K562 (cell line): ENCODE measurements around the gene PRSS8. TPM values are rescaled to one million over a fixed set of nuclear protein-coding genes. Genes with fewer than 3 reads are reported as not detected.
A peak's percentile ranks its signal among the peaks of the same experiment; 100 is the strongest.

ENCODE experiments used
- ADNP ChIP-seq: fragments of 200-800 bp; sonication (Bioruptor generic); IDR thresholded peaks from 2 replicates; pipeline ENCODE4 v1.6.1; 2016; ENCODE audit warnings: missing genetic modification characterization, missing compliant biosample characterization
- BMI1 ChIP-seq: fragments of 150-350 bp; IDR thresholded peaks from 2 replicates; pipeline ENCODE4 v1.6.1; 2014; ENCODE audit warnings: low read length
- CAMTA2 ChIP-seq: fragments of 250-450 bp; sonication (Bioruptor Pico); conservative IDR thresholded peaks from 2 replicates; pipeline ENCODE4 v1.5.1; 2022
- CHCHD3 ChIP-seq: fragments of 250-450 bp; sonication (Bioruptor Pico); IDR thresholded peaks from 2 replicates; pipeline ENCODE4 v2.1.2; 2022; ENCODE audit warnings: mild to moderate bottlenecking
- ETS1 ChIP-seq: conservative IDR thresholded peaks from 2 replicates; pipeline ENCODE4 v1.6.1; 2011; ENCODE audit warnings: low read depth, mild to moderate bottlenecking, low read length; ENCODE audit not compliant: control insufficient read depth
- FIP1L1 ChIP-seq: fragments of 200-400 bp; formaldehyde crosslinking; IDR thresholded peaks from 2 replicates; pipeline ENCODE4 v1.6.1; 2018; ENCODE audit warnings: mild to moderate bottlenecking, low read depth, low read length; ENCODE audit not compliant: poor library complexity, severe bottlenecking
- FOXJ3 ChIP-seq: sonication (generic); formaldehyde crosslinking; IDR thresholded peaks from 2 replicates; pipeline ENCODE4 v1.4.0; 2020; ENCODE audit warnings: mild to moderate bottlenecking, missing genetic modification reagents
- HMG20A ChIP-seq: fragments of 450-650 bp; formaldehyde crosslinking; conservative IDR thresholded peaks from 2 replicates; pipeline ENCODE4 v1.4.0; 2020; ENCODE audit warnings: mild to moderate bottlenecking, mixed read lengths
- KDM5B ChIP-seq: fragments of 200-600 bp; sonication (generic); IDR thresholded peaks from 2 replicates; pipeline ENCODE4 v1.6.1; 2012; ENCODE audit warnings: low read depth, mild to moderate bottlenecking, moderate library complexity, low read length, control low read depth, inconsistent platforms; ENCODE audit not compliant: insufficient replicate concordance
- NR4A1 ChIP-seq, 2 experiments: fragments of 250-450 bp in 1 of 2; fragments of 450-650 bp in 1 of 2; sonication (Bioruptor Pico) in 1 of 2; IDR thresholded peaks; 2 replicates each; pipeline versions ENCODE4 v1.4.0 to v1.6.1; 2016 to 2020; ENCODE audit warnings: mild to moderate bottlenecking in 2 of 2, missing compliant biosample characterization in 1 of 2, missing genetic modification characterization in 1 of 2, moderate library complexity in 1 of 2
- OTX1 ChIP-seq: fragments of 450-650 bp; formaldehyde crosslinking; IDR thresholded peaks from 2 replicates; pipeline ENCODE4 v1.4.0; 2022; ENCODE audit warnings: mild to moderate bottlenecking
- PHF20 ChIP-seq: fragments of 450-650 bp; IDR thresholded peaks from 2 replicates; pipeline ENCODE4 v1.6.1; 2018; ENCODE audit not compliant: partially characterized antibody
- SMARCB1 ChIP-seq: IDR thresholded peaks from 2 replicates; pipeline ENCODE4 v1.6.1; 2011; ENCODE audit warnings: improper control_type of control experiment, low read depth; ENCODE audit not compliant: insufficient read length
- SMC3 ChIP-seq: conservative IDR thresholded peaks from 2 replicates; pipeline ENCODE4 v1.6.1; 2011; ENCODE audit warnings: low read depth, low read length, improper control_type of control experiment; ENCODE audit not compliant: insufficient read depth
- SNAPC5 ChIP-seq: fragments of 250-450 bp; sonication (Bioruptor Pico); IDR thresholded peaks from 2 replicates; pipeline ENCODE4 v1.8.0; 2021; ENCODE audit warnings: moderate library complexity, mild to moderate bottlenecking, inconsistent platforms
- TARDBP ChIP-seq: fragments of 450-650 bp; IDR thresholded peaks from 2 replicates; pipeline ENCODE4 v1.6.1; 2016
- TEAD4 ChIP-seq, 2 experiments: sonication (generic) in 1 of 2; formaldehyde crosslinking in 1 of 2; IDR thresholded peaks; 2 replicates each; pipeline versions ENCODE4 v1.6.1 to v1.8.0; 2012 to 2022; ENCODE audit warnings: borderline replicate concordance in 1 of 2, inconsistent platforms in 1 of 2, low read length in 1 of 2, mild to moderate bottlenecking in 1 of 2, missing genetic modification reagents in 1 of 2
- THRB ChIP-seq: fragments of 450-650 bp; formaldehyde crosslinking; conservative IDR thresholded peaks from 2 replicates; pipeline ENCODE4 v1.4.0; 2022; ENCODE audit warnings: mild to moderate bottlenecking, missing genetic modification characterization
- ZBTB12 ChIP-seq: fragments of 250-450 bp; sonication (Bioruptor Pico); IDR thresholded peaks from 2 replicates; pipeline ENCODE4 v1.4.0; 2020
- ZNF121 ChIP-seq: sonication (generic); formaldehyde crosslinking; conservative IDR thresholded peaks from 2 replicates; pipeline ENCODE4 v1.8.0; 2022; ENCODE audit warnings: missing genetic modification reagents
- ZNF347 ChIP-seq: fragments of 450-650 bp; formaldehyde crosslinking; IDR thresholded peaks from 2 replicates; pipeline ENCODE4 v1.4.0; 2020; ENCODE audit warnings: low read depth, mild to moderate bottlenecking, moderate library complexity
- ZNF445 ChIP-seq: fragments of 250-450 bp; sonication (Bioruptor Pico); IDR thresholded peaks from 2 replicates; pipeline ENCODE4 v1.4.0; 2020; ENCODE audit warnings: low read depth, mild to moderate bottlenecking, moderate library complexity
- ZNF639 ChIP-seq, 2 experiments: fragments of 200-800 bp in 1 of 2; sonication (Bioruptor generic) in 1 of 2; sonication (generic) in 1 of 2; formaldehyde crosslinking in 1 of 2; IDR thresholded peaks in 1 of 2; conservative IDR thresholded peaks in 1 of 2; 2 replicates each; pipeline versions ENCODE4 v1.5.0 to v1.6.1; 2016 to 2020; ENCODE audit warnings: missing compliant biosample characterization in 1 of 2, missing genetic modification characterization in 1 of 2, missing genetic modification reagents in 1 of 2
- polyA plus RNA-seq, 8 experiments: library from polyadenylated mRNA; depleted of rRNA in 4 of 8; stranded (reverse) in 5 of 8; unstranded in 3 of 8; fragments of >200 nt; fragmentation: Nextera tagmentation in 2 of 8; fragmentation: Illumina TruSeq in 1 of 8; extraction: Ambion mirVana in 2 of 8; extraction: Trizol in 1 of 8; gene quantifications; 2 replicates each; pipeline versions ENCODE4 v1.2.1 to v1.2.3, GENCODE V29; 2011 to 2014; ENCODE audit warnings: inconsistent platforms in 1 of 8, missing spikeins in 1 of 8
- total RNA-seq, 7 experiments: library from RNA; depleted of rRNA in 6 of 7; stranded (reverse); fragments of >200 nt in 6 of 7; fragmentation: Illumina TruSeq in 2 of 7; extraction: Trizol in 2 of 7; gene quantifications; 2 replicates each; pipeline versions ENCODE4 v1.2.1 to v1.2.3, GENCODE V29; 2011 to 2021; ENCODE audit warnings: low replicate concordance in 1 of 7

PRSS8 gene
- total and polyA plus RNA-seq, 9 of the 15 experiments (the other 6 are each of a cell fraction or from before 2014, with no cell fraction given) = 0.25 to 3.9 (median 1.3) TPM; not detected in 1

- TF ChIP-seq FOXJ3 (CRISPR knock-in tag) (no peak), ZNF639 (CRISPR knock-in tag; conservative IDR thresholded peaks at IDR 0.05 in 1 of 2, IDR thresholded peaks at IDR 0.05 in 1 of 2) (no peak), ZBTB12 (CRISPR knock-in tag) (no peak), ZNF347 (CRISPR knock-in tag) (no peak), PHF20 (peak; percentile 59), KDM5B (no peak), THRB (CRISPR knock-in tag) (no peak), BMI1 (no peak), FIP1L1 (no peak), SMARCB1 (no peak), ZNF445 (CRISPR knock-in tag) (no peak), CAMTA2 (CRISPR knock-in tag) (no peak), ETS1 (no peak), HMG20A (CRISPR knock-in tag) (no peak), TEAD4 (IDR thresholded peaks at IDR 0.05; ENCODE audit: low read length) (no peak), TEAD4 (CRISPR knock-in tag; IDR thresholded peaks at IDR 0.05; ENCODE audit: borderline replicate concordance) (no peak), CHCHD3 (CRISPR knock-in tag) (no peak), NR4A1 (CRISPR knock-in tag; IDR thresholded peaks at IDR 0.05) (no peak), NR4A1 (tag; IDR thresholded peaks at IDR 0.05) (no peak), TARDBP (no peak), SMC3 (no peak), OTX1 (CRISPR knock-in tag) (no peak), SNAPC5 (no peak), ZNF121 (CRISPR knock-in tag) (no peak), ADNP (tag) (no peak)
These were observed at the start of gene PRSS8 (continued) for GRCh38 chr16:31135535-31136286.
